Parathyroid adenoma (tissue), 2 donors: ENCODE data around the gene NAGPA.

ENCODE experiments used
- H2AFZ ChIP-seq: fragments of 300-600 bp; sonication (generic); one replicate; pipeline ENCODE4 v1.7.0; 2017; ENCODE audit warnings: antibody characterized with exemption, mild to moderate bottlenecking
- H3K27ac ChIP-seq: fragments of 300-600 bp; sonication (generic); one replicate; pipeline ENCODE4 v1.7.0; 2017
- H3K27me3 ChIP-seq: fragments of 300-600 bp; sonication (generic); one replicate; pipeline ENCODE4 v1.7.0; 2017; ENCODE audit warnings: low read length; ENCODE audit not compliant: control insufficient read depth, insufficient read depth
- H3K36me3 ChIP-seq: fragments of 300-600 bp; sonication (generic); one replicate; pipeline ENCODE4 v1.7.0; 2017; ENCODE audit warnings: low read length; ENCODE audit not compliant: control insufficient read depth, insufficient read depth
- H3K4me1 ChIP-seq: fragments of 300-600 bp; sonication (generic); one replicate; pipeline ENCODE4 v1.7.0; 2017; ENCODE audit warnings: control low read depth
- H3K4me2 ChIP-seq: fragments of 300-600 bp; sonication (generic); one replicate; pipeline ENCODE4 v1.7.0; 2017; ENCODE audit warnings: low read length
- H3K4me3 ChIP-seq: fragments of 300-600 bp; sonication (generic); one replicate; pipeline ENCODE4 v1.7.0; 2017; ENCODE audit warnings: low read depth, low read length
- H3K79me2 ChIP-seq: fragments of 300-600 bp; sonication (generic); one replicate; pipeline ENCODE4 v1.7.0; 2017; ENCODE audit warnings: control low read depth
- H3K9ac ChIP-seq: fragments of 300-600 bp; sonication (generic); one replicate; pipeline ENCODE4 v1.7.0; 2017; ENCODE audit warnings: mild to moderate bottlenecking
- H3K9me3 ChIP-seq: fragments of 300-600 bp; sonication (generic); one replicate; pipeline ENCODE4 v1.7.0; 2017; ENCODE audit warnings: low read length; ENCODE audit not compliant: control insufficient read depth
- CTCF ChIP-seq: fragments of 300-600 bp; sonication (generic); IDR thresholded peaks from one replicate; pipeline ENCODE4 v1.7.0; 2017; ENCODE audit warnings: antibody characterized with exemption, mild to moderate bottlenecking
- donor health status: primary hyperparathyroidism.

The NAGPA gene

DNA sequence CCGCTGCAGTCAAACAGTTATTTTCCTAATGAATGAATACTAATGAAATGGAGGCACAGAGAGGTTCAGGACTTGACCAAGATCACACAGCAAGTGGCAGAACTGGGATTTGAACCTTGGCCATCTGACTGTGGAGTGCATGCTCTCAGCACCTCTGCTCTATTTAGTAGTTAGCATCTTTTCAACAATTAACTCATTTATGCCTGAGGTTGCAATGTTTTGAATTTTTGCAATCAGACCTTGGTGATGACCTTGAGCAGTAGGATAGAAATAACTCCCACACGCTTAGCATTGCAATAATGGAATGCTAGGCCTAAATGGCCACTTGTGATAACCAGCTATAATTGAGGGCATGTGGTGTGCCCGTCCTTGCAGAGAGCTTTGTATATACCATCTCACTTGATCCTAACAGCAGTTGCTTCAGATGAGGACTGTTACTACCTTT is 31.0 kb downstream of the NAGPA start:
- no peaks in the 10 kb centered on the region for H3K79me2 ChIP-seq
- no peak overlapping the region for H3K27ac ChIP-seq
- H3K4me2 ChIP-seq = no peak overlapping the region
- TF ChIP-seq CTCF = no peak
- no peak overlapping the region for H3K9ac ChIP-seq
- no peaks in the 10 kb centered on the region for H3K27me3 ChIP-seq
- H3K4me1 ChIP-seq = no peaks in the 10 kb centered on the region
- no peaks in the 10 kb centered on the region for H3K9me3 ChIP-seq
- H3K4me3 ChIP-seq = no peak overlapping the region
- no peak overlapping the region for H2AFZ ChIP-seq
- no peaks in the 10 kb centered on the region for H3K36me3 ChIP-seq

- H3K27ac ChIP-seq = no peak overlapping the region
Observed at GRCh38 chr16:5001986-5002385, 31.7 kb downstream of the NAGPA start.

DNA sequence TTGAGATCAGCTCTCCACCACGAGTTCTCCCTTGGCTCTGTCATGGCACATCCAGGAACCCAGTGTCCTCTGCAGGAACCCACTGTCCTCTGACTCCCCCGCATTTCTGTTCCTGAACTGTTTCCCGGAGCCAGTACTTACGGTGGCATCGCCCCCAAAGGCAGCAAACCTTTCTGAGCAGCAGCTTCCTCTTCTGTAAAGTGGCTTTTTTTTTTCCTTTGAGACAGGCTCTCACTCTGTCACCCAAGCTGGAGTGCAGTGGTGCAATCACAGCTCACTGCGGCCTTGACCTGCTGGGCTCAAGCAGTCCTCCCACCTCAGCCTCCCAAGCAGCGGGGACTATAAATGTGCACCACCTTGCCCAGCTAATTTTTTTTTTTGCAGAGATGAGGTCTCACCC is 32.2 kb downstream of the NAGPA start:
- Histone ChIP-seq H3K36me3 (no peaks in the 10 kb centered on the region), H3K4me2 (no peak overlapping the region), H2AFZ (no peak overlapping the region), H3K27me3 (no peaks in the 10 kb centered on the region), H3K79me2 (no peaks in the 10 kb centered on the region), H3K27ac (no peak overlapping the region), H3K4me3 (no peak overlapping the region), H3K4me1 (no peaks in the 10 kb centered on the region), H3K9ac (no peak overlapping the region), H3K9me3 (no peaks in the 10 kb centered on the region)
- TF ChIP-seq CTCF = no peak

More at GRCh38 chr16:5001986-5002385, 31.7 kb downstream of the NAGPA start:
- Histone ChIP-seq H3K36me3 (no peaks in the 10 kb centered on the region), H3K27me3 (no peaks in the 10 kb centered on the region), H3K4me1 (no peaks in the 10 kb centered on the region), H3K4me3 (no peak overlapping the region), H3K4me2 (no peak overlapping the region), H3K9ac (no peak overlapping the region), H3K9me3 (no peaks in the 10 kb centered on the region), H2AFZ (no peak overlapping the region), H3K79me2 (no peaks in the 10 kb centered on the region)
- no peak for TF ChIP-seq CTCF

DNA sequence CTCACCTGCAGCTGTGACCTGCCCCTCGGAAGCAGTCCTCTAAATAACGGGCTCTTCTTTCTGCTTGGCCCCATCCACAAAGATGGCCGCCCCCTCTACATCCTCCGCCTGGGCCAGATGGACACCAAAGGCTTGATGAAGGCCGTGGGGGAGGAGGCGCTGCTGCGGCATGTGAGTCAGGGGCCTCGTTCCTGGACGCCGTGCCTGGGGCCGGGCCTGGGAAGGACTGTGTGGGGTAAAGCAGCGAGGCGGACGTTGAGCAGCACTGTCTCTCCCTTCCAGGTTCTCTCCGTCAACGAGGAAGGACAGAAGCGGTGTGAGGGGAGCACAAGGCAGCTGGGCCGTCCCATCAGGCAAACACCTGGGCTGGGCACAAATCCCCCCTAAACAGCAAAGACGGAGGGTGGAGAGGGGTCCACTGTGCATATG is 33.1 kb downstream of the NAGPA start:
- Histone ChIP-seq H3K4me1 (no peaks in the 10 kb centered on the region), H3K9ac (no peak overlapping the region)

More for the DNA sequence above, 33.1 kb downstream of the NAGPA start:
- H3K36me3 ChIP-seq = no peaks in the 10 kb centered on the region
- no peaks in the 10 kb centered on the region for H3K79me2 ChIP-seq
- H3K9me3 ChIP-seq = no peaks in the 10 kb centered on the region
- H3K4me3 ChIP-seq = no peak overlapping the region
- H3K27ac ChIP-seq = no peak overlapping the region
- no peaks in the 10 kb centered on the region for H3K27me3 ChIP-seq
- H2AFZ ChIP-seq = no peak overlapping the region
- no peak for TF ChIP-seq CTCF
- no peak overlapping the region for H3K4me2 ChIP-seq
